Measurements from ENCODE around the gene DENND1A. TPM values are rescaled to one million over a fixed set of nuclear protein-coding genes. Genes with fewer than 3 reads are reported as not detected.

The DENND1A gene
- total and polyA plus RNA-seq, 2 experiments from 2014 or later: 13.1 to 28.7 TPM

DNA sequence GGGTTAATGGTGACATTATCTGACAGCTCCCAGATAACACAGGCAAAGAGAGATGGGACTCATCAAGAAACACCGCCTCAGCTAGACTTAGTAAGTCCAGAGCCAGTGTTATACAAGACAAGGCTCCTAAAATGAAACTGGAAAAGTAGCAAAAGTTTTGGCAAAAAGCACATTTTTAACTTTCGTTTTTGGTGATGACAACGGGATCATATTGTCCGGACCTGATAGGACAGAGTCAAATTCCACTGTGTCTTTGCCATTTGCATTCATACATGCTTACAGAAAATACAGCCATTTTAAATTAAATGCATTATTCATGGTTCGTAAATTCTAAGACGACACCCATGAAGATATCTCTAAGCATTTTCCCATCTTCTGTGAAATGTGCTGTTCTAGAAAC is 421.9 kb downstream of the DENND1A start:
- 0 out of 2 replicates have a peak overlapping the region, but pooled peaks have one; percentile 6 for H3K27ac ChIP-seq (ENCODE audit: low read depth)
- Mint-ChIP-seq H3K27me3 (ENCODE audit: insufficient read depth, low read depth, poor library complexity) (peaks cover 2% of the 10 kb centered on the region), H3K4me1 (peaks cover 2% of the 10 kb centered on the region; the same call in 1 of the 3 replicates), H3K36me3 (ENCODE audit: low read depth) (no peaks in the 10 kb centered on the region), H3K9me3 (no peaks in the 10 kb centered on the region), H3K27ac (no peak overlapping the region), H3K4me3 (no peak overlapping the region)
- H3K27me3 ChIP-seq (ENCODE audit: insufficient read depth): no peaks in the 10 kb centered on the region
- no peak overlapping the region for H3K4me2 ChIP-seq
- H3K4me1 ChIP-seq (ENCODE audit: insufficient read depth): no peaks in the 10 kb centered on the region
- no peaks in the 10 kb centered on the region for H3F3A ChIP-seq (replicated peaks; ENCODE audit: low read depth)
- no peaks in the 10 kb centered on the region; the same call in 1 of the 2 replicates for H4K20me1 ChIP-seq (replicated peaks; ENCODE audit: insufficient read depth)
- H3K79me2 ChIP-seq (replicated peaks; ENCODE audit: insufficient read depth): no peaks in the 10 kb centered on the region
- H3K9me2 ChIP-seq (ENCODE audit: insufficient read depth): no peaks in the 10 kb centered on the region
- no peak overlapping the region for H2AFZ ChIP-seq
- TF ChIP-seq, protein P1, sequence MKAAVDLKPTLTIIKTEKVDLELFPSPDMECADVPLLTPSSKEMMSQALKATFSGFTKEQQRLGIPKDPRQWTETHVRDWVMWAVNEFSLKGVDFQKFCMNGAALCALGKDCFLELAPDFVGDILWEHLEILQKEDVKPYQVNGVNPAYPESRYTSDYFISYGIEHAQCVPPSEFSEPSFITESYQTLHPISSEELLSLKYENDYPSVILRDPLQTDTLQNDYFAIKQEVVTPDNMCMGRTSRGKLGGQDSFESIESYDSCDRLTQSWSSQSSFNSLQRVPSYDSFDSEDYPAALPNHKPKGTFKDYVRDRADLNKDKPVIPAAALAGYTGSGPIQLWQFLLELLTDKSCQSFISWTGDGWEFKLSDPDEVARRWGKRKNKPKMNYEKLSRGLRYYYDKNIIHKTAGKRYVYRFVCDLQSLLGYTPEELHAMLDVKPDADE (IDR thresholded peaks at IDR 0.05): no peak
- no peak for TF ChIP-seq ZNF331 (CRISPR knock-in tag; IDR thresholded peaks at IDR 0.05; ENCODE audit: low read depth)
- TF ChIP-seq, protein P2, sequence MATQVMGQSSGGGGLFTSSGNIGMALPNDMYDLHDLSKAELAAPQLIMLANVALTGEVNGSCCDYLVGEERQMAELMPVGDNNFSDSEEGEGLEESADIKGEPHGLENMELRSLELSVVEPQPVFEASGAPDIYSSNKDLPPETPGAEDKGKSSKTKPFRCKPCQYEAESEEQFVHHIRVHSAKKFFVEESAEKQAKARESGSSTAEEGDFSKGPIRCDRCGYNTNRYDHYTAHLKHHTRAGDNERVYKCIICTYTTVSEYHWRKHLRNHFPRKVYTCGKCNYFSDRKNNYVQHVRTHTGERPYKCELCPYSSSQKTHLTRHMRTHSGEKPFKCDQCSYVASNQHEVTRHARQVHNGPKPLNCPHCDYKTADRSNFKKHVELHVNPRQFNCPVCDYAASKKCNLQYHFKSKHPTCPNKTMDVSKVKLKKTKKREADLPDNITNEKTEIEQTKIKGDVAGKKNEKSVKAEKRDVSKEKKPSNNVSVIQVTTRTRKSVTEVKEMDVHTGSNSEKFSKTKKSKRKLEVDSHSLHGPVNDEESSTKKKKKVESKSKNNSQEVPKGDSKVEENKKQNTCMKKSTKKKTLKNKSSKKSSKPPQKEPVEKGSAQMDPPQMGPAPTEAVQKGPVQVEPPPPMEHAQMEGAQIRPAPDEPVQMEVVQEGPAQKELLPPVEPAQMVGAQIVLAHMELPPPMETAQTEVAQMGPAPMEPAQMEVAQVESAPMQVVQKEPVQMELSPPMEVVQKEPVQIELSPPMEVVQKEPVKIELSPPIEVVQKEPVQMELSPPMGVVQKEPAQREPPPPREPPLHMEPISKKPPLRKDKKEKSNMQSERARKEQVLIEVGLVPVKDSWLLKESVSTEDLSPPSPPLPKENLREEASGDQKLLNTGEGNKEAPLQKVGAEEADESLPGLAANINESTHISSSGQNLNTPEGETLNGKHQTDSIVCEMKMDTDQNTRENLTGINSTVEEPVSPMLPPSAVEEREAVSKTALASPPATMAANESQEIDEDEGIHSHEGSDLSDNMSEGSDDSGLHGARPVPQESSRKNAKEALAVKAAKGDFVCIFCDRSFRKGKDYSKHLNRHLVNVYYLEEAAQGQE (IDR thresholded peaks at IDR 0.05; ENCODE audit: unreplicated experiment): no peak
- no peak for TF ChIP-seq STAT1 (IDR thresholded peaks at IDR 0.05; ENCODE audit: unreplicated experiment)
- no peak for TF ChIP-seq CREB1 (CRISPR knock-in tag; IDR thresholded peaks at IDR 0.05; ENCODE audit: low read depth)
- TF ChIP-seq, protein P3, sequence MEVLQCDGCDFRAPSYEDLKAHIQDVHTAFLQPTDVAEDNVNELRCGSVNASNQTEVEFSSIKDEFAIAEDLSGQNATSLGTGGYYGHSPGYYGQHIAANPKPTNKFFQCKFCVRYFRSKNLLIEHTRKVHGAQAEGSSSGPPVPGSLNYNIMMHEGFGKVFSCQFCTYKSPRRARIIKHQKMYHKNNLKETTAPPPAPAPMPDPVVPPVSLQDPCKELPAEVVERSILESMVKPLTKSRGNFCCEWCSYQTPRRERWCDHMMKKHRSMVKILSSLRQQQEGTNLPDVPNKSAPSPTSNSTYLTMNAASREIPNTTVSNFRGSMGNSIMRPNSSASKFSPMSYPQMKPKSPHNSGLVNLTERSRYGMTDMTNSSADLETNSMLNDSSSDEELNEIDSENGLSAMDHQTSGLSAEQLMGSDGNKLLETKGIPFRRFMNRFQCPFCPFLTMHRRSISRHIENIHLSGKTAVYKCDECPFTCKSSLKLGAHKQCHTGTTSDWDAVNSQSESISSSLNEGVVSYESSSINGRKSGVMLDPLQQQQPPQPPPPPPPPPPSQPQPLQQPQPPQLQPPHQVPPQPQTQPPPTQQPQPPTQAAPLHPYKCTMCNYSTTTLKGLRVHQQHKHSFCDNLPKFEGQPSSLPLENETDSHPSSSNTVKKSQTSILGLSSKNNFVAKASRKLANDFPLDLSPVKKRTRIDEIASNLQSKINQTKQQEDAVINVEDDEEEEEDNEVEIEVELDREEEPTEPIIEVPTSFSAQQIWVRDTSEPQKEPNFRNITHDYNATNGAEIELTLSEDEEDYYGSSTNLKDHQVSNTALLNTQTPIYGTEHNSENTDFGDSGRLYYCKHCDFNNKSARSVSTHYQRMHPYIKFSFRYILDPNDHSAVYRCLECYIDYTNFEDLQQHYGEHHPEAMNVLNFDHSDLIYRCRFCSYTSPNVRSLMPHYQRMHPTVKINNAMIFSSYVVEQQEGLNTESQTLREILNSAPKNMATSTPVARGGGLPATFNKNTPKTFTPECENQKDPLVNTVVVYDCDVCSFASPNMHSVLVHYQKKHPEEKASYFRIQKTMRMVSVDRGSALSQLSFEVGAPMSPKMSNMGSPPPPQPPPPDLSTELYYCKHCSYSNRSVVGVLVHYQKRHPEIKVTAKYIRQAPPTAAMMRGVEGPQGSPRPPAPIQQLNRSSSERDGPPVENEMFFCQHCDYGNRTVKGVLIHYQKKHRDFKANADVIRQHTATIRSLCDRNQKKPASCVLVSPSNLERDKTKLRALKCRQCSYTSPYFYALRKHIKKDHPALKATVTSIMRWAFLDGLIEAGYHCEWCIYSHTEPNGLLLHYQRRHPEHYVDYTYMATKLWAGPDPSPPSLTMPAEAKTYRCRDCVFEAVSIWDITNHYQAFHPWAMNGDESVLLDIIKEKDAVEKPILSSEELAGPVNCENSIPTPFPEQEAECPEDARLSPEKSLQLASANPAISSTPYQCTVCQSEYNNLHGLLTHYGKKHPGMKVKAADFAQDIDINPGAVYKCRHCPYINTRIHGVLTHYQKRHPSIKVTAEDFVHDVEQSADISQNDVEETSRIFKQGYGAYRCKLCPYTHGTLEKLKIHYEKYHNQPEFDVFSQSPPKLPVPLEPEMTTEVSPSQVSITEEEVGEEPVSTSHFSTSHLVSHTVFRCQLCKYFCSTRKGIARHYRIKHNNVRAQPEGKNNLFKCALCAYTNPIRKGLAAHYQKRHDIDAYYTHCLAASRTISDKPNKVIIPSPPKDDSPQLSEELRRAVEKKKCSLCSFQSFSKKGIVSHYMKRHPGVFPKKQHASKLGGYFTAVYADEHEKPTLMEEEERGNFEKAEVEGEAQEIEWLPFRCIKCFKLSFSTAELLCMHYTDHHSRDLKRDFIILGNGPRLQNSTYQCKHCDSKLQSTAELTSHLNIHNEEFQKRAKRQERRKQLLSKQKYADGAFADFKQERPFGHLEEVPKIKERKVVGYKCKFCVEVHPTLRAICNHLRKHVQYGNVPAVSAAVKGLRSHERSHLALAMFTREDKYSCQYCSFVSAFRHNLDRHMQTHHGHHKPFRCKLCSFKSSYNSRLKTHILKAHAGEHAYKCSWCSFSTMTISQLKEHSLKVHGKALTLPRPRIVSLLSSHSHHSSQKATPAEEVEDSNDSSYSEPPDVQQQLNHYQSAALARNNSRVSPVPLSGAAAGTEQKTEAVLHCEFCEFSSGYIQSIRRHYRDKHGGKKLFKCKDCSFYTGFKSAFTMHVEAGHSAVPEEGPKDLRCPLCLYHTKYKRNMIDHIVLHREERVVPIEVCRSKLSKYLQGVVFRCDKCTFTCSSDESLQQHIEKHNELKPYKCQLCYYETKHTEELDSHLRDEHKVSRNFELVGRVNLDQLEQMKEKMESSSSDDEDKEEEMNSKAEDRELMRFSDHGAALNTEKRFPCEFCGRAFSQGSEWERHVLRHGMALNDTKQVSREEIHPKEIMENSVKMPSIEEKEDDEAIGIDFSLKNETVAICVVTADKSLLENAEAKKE (CRISPR knock-in tag; IDR thresholded peaks at IDR 0.05): no peak
- no peak for TF ChIP-seq EZH2phosphoT487 (IDR thresholded peaks at IDR 0.05; ENCODE audit: unreplicated experiment)
- no peak for TF ChIP-seq JUNB (IDR thresholded peaks at IDR 0.05; ENCODE audit: unreplicated experiment)
- no peak for TF ChIP-seq ZNF114 (CRISPR knock-in tag; IDR thresholded peaks at IDR 0.05)
- no peak for TF ChIP-seq NANOG (IDR thresholded peaks at IDR 0.05; ENCODE audit: borderline replicate concordance)
- TF ChIP-seq EZH2 (IDR thresholded peaks at IDR 0.05; ENCODE audit: low read depth, unreplicated experiment): no peak
- TF ChIP-seq, protein P4, sequence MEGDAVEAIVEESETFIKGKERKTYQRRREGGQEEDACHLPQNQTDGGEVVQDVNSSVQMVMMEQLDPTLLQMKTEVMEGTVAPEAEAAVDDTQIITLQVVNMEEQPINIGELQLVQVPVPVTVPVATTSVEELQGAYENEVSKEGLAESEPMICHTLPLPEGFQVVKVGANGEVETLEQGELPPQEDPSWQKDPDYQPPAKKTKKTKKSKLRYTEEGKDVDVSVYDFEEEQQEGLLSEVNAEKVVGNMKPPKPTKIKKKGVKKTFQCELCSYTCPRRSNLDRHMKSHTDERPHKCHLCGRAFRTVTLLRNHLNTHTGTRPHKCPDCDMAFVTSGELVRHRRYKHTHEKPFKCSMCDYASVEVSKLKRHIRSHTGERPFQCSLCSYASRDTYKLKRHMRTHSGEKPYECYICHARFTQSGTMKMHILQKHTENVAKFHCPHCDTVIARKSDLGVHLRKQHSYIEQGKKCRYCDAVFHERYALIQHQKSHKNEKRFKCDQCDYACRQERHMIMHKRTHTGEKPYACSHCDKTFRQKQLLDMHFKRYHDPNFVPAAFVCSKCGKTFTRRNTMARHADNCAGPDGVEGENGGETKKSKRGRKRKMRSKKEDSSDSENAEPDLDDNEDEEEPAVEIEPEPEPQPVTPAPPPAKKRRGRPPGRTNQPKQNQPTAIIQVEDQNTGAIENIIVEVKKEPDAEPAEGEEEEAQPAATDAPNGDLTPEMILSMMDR (conservative IDR thresholded peaks at IDR 0.05; ENCODE audit: low read depth in 2 of 2): no peak
- TF ChIP-seq POLR2AphosphoS5 (IDR thresholded peaks at IDR 0.05; ENCODE audit: low read depth): no peak
- no peak overlapping the region for H3K4me3 ChIP-seq
- ATAC-seq (no peak), DNase-seq (ENCODE audit: low spot score) (no peak)
- no peaks in the 10 kb centered on the region for H3K36me3 ChIP-seq (ENCODE audit: insufficient read depth)
